CD4-positive, alpha-beta memory T cell (primary cell): Measurements from ENCODE around the gene FHIT. TPM values are rescaled to one million over a fixed set of nuclear protein-coding genes. Genes with fewer than 3 reads are reported as not detected.

ENCODE experiments used
- CTCF ChIA-PET: fragments of 350-600 bp; sonication (Branson Sonifier 250); formaldehyde crosslinking; loops from one replicate; lab custom pipeline; 2021; ENCODE audit warnings: inconsistent platforms; ENCODE audit not compliant: partially characterized antibody; lab: Charles Lee
- POLR2A ChIA-PET: fragments of 350-600 bp; sonication (Branson Sonifier 250); formaldehyde crosslinking; loops from one replicate; lab custom pipeline; 2021; ENCODE audit not compliant: partially characterized antibody; lab: Charles Lee
- DNase-seq, 5 donors: peaks; one replicate each; pipeline versions ENCODE4 v3.0.0 to v3.0.0-alpha.2; 2020 to 2022; ENCODE audit warnings: mixed read lengths in 1 of 5
- H3K27ac ChIP-seq: one replicate; pipeline ENCODE4 v1.7.0; 2013; ENCODE audit warnings: low read depth, low read length
- H3K27me3 ChIP-seq: 2 replicates; pipeline ENCODE4 v1.7.0; 2013; ENCODE audit warnings: mild to moderate bottlenecking, low read length, moderate library complexity; ENCODE audit not compliant: insufficient read depth
- H3K36me3 ChIP-seq: 2 replicates; pipeline ENCODE4 v1.7.0; 2013; ENCODE audit warnings: mild to moderate bottlenecking, low read length, moderate library complexity; ENCODE audit not compliant: insufficient read depth
- H3K4me1 ChIP-seq: 2 replicates; pipeline ENCODE4 v1.7.0; 2013; ENCODE audit warnings: mild to moderate bottlenecking, low read length, moderate library complexity; ENCODE audit not compliant: insufficient read depth
- H3K4me3 ChIP-seq, 2 donors: one replicate each; pipeline ENCODE4 v1.7.0; 2013; ENCODE audit warnings: low read length in 2 of 2, mild to moderate bottlenecking in 1 of 2
- H3K9me3 ChIP-seq, 2 donors: one replicate each; pipeline ENCODE4 v1.7.0; 2013; ENCODE audit warnings: low read length in 2 of 2, control low read depth in 1 of 2; ENCODE audit not compliant: control insufficient read depth in 1 of 2
- H3K27ac Mint-ChIP-seq, 7 donors: one replicate each; pipeline ENCODE4 v1.8.0; 2020 to 2021; ENCODE audit warnings: mixed read lengths in 7 of 7, mild to moderate bottlenecking in 6 of 7, inconsistent platforms in 3 of 7, moderate library complexity in 3 of 7
- H3K27me3 Mint-ChIP-seq, 2 donors: one replicate each; pipeline ENCODE4 v1.8.0; 2020 to 2021; ENCODE audit warnings: mixed read lengths in 2 of 2
- H3K36me3 Mint-ChIP-seq, 2 donors: one replicate each; pipeline ENCODE4 v1.8.0; 2020 to 2021; ENCODE audit warnings: mixed read lengths in 2 of 2, inconsistent platforms in 1 of 2, mild to moderate bottlenecking in 1 of 2
- H3K4me1 Mint-ChIP-seq, 4 donors: one replicate each; pipeline ENCODE4 v1.8.0; 2020 to 2021; ENCODE audit warnings: mixed read lengths in 4 of 4, mild to moderate bottlenecking in 1 of 4
- H3K4me3 Mint-ChIP-seq, 8 donors: one replicate each; pipeline ENCODE4 v1.8.0; 2020 to 2021; ENCODE audit warnings: mixed read lengths in 8 of 8, mild to moderate bottlenecking in 7 of 8, moderate library complexity in 6 of 8, inconsistent platforms in 3 of 8
- H3K9me3 Mint-ChIP-seq, 8 donors: one replicate each; pipeline ENCODE4 v1.8.0; 2020 to 2021; ENCODE audit warnings: mixed read lengths in 8 of 8, mild to moderate bottlenecking in 5 of 8, inconsistent platforms in 3 of 8, moderate library complexity in 1 of 8
- intact Hi-C: fragments of 100-400 bp; cut with micrococcal nuclease; formaldehyde crosslinking; loops from one replicate; pipeline ENCODE4 v1.15.1; 2023
- polyA plus RNA-seq, 2 donors: library from polyadenylated mRNA; unstranded; fragments of 300-500 nt; fragmentation: Illumina TruSeq; gene quantifications; one replicate each; pipeline ENCODE4 v1.2.3, GENCODE V29; 2021
- total RNA-seq, 2 experiments: library from RNA; stranded (reverse); gene quantifications; one replicate each; pipeline ENCODE4 v1.2.3, GENCODE V29; 2021

Gene FHIT
- total and polyA plus RNA-seq, 4 experiments from 2014 or later: 8.5 to 58.7 (median 33.2) TPM

DNA sequence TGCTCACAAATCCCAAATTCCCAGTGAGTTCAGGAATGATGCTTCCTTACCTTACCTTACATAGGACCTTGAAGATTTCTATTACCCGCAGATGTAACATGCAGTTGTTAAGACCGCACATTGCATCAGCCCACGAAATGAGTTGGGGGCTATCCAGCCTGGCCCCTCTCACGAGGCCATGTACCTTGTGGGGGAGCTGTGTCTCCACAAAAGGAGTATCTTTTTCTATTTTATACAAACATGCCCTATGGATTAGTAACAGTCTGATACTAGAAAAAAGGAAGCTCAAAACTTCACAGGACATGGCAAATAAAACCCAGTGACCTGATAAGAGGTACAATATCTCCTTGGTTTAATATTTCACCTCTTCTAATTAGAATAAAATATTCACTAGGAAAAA is 1114.7 kb downstream of the FHIT start:
- H3K27ac ChIP-seq: no peak overlapping the region
- no peaks in the 10 kb centered on the region for H3K36me3 Mint-ChIP-seq
- H3K4me1 Mint-ChIP-seq: peaks cover 0 to 1% (median 0%) of the 10 kb centered on the region in 4 donors
- intact Hi-C loops: no loop called here
- H3K27me3 Mint-ChIP-seq: no peaks in the 10 kb centered on the region
- peaks cover 0 to 4% (median 0%) of the 10 kb centered on the region in 8 donors for H3K9me3 Mint-ChIP-seq
- H3K36me3 ChIP-seq: no peaks in the 10 kb centered on the region
- ChIA-PET CTCF (no interaction called here), POLR2A (no interaction called here)
- no peak for DNase-seq
- H3K4me3 ChIP-seq: no peak overlapping the region
- no peak overlapping the region for H3K27ac Mint-ChIP-seq
- no peaks in the 10 kb centered on the region for H3K4me1 ChIP-seq
- no peaks in the 10 kb centered on the region for H3K27me3 ChIP-seq
- no peaks in the 10 kb centered on the region for H3K9me3 ChIP-seq
- no peak overlapping the region for H3K4me3 Mint-ChIP-seq

DNA sequence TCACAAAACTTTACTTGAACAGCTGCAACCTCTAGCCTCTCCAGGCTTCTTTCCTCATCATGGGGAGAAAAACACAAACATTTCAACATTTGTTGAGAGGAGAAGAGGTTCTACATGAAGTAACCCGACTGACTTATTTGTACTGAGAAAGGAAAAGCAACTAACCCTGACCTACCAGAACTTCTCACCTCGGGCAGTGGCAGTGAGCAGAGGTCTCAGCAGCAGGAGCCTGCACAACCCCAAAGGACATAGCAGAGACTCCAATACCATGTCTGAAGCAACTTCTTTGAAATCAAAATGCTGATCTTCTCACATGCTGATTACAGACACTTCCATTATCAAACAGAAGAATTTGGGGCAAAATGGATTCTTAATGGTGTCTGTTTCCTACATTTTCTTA is 1115.8 kb downstream of the FHIT start:
- CTCF ChIA-PET: no interaction called here
- H3K4me1 ChIP-seq: no peaks in the 10 kb centered on the region
- H3K4me1 Mint-ChIP-seq: peaks cover 0 to 1% (median 0%) of the 10 kb centered on the region in 4 donors
- no peak for DNase-seq
- H3K27ac ChIP-seq: no peak overlapping the region
- H3K4me3 Mint-ChIP-seq: no peak overlapping the region
- peak overlapping the region in 1 of 7 donors; percentile 44 for H3K27ac Mint-ChIP-seq
- intact Hi-C loops: no loop called here
- no peaks in the 10 kb centered on the region for H3K27me3 Mint-ChIP-seq
- no peaks in the 10 kb centered on the region for H3K9me3 ChIP-seq
- H3K4me3 ChIP-seq: no peak overlapping the region
- POLR2A ChIA-PET: no interaction called here
- H3K36me3 Mint-ChIP-seq: no peaks in the 10 kb centered on the region
- peaks cover 0 to 4% (median 0%) of the 10 kb centered on the region in 8 donors for H3K9me3 Mint-ChIP-seq
- H3K27me3 ChIP-seq: no peaks in the 10 kb centered on the region
- no peaks in the 10 kb centered on the region for H3K36me3 ChIP-seq

DNA sequence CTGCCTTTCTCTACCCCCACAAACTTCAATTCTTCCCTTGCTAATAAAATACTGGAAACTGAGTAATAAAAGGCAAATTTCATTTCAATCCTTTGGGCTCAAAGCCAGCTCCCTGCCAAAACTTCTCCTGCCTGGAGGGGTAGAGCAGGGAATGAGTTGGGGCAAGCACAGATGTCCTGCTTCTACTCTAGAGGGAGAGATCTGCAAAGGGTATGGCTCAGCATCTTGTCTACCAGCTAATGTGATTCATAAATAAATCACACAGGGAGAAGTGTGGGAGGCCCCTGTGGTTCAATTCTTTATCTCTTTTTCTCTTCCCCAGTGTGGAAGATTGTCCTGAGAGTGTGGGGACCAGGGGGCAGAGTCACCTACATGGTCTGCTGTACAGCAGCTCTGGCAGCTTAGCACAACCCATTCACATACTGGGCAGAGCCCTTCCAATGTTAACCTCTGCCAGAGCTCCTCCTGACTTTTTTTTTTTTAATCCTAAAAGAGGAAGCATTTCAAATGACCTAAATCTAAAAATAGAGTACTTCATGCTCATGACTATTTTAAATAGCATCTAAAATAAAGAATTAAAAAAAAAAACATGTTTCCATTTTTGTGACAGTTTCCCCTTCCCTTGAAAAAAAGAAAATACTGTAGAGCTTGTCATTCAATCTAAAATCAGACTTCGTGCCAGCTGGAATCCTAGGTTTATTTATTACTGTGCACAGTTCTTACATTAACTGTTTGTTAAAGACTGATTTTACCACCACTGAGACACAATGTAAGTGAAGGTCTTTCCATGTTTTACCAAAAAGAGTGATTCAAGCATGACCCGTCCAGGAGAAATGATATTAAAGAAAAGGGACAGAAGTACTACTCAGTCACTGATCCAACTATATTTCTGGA is 1117.7 kb downstream of the FHIT start:
- intact Hi-C loops: no loop called here
- Histone ChIP-seq H3K27me3 (no peaks in the 10 kb centered on the region), H3K27ac (no peak overlapping the region), H3K4me1 (no peaks in the 10 kb centered on the region), H3K9me3 (no peaks in the 10 kb centered on the region), H3K4me3 (no peak overlapping the region), H3K36me3 (no peaks in the 10 kb centered on the region)
- H3K4me1 Mint-ChIP-seq: peaks cover 0 to 1% (median 0%) of the 10 kb centered on the region in 4 donors
- H3K27me3 Mint-ChIP-seq: no peaks in the 10 kb centered on the region
- DNase-seq: no peak
- H3K4me3 Mint-ChIP-seq: no peak overlapping the region
- CTCF ChIA-PET: no interaction called here
- no peak overlapping the region for H3K27ac Mint-ChIP-seq
- POLR2A ChIA-PET: no interaction called here
- no peaks in the 10 kb centered on the region for H3K36me3 Mint-ChIP-seq
- peaks cover 0 to 4% (median 0%) of the 10 kb centered on the region in 8 donors for H3K9me3 Mint-ChIP-seq

DNA sequence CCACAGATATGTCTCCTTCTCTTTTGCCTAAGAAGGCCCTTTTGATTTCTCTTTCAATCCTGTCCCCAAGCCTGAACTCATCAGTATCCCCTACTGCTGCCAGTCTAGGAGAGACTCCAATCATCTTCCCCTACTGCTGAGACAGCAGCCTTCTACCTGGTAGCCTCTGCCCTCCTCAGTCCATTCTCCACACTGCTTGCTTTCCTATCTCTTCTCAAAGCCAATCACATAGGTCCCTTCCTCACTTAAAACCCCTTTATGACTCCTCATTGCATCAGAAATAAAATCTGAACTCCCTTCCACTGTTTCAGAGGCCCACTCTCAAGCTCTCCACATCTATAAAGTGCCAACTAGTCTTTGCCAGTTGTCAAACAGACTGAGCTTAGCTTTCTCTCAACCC is 1119.6 kb downstream of the FHIT start:
- H3K9me3 ChIP-seq: no peaks in the 10 kb centered on the region
- peaks cover 0 to 1% (median 0%) of the 10 kb centered on the region in 4 donors for H3K4me1 Mint-ChIP-seq
- no peak for DNase-seq
- no peak overlapping the region for H3K4me3 Mint-ChIP-seq
- intact Hi-C loops: no loop called here
- no peaks in the 10 kb centered on the region for H3K36me3 Mint-ChIP-seq
- H3K9me3 Mint-ChIP-seq: peaks cover 0 to 5% (median 1%) of the 10 kb centered on the region in 8 donors
- no peak overlapping the region for H3K4me3 ChIP-seq
- CTCF ChIA-PET: no interaction called here
- no peak overlapping the region for H3K27ac ChIP-seq
- no peak overlapping the region for H3K27ac Mint-ChIP-seq
- POLR2A ChIA-PET: no interaction called here
- H3K27me3 ChIP-seq: no peaks in the 10 kb centered on the region
- no peaks in the 10 kb centered on the region for H3K27me3 Mint-ChIP-seq
- no peaks in the 10 kb centered on the region for H3K4me1 ChIP-seq
- H3K36me3 ChIP-seq: no peaks in the 10 kb centered on the region

DNA sequence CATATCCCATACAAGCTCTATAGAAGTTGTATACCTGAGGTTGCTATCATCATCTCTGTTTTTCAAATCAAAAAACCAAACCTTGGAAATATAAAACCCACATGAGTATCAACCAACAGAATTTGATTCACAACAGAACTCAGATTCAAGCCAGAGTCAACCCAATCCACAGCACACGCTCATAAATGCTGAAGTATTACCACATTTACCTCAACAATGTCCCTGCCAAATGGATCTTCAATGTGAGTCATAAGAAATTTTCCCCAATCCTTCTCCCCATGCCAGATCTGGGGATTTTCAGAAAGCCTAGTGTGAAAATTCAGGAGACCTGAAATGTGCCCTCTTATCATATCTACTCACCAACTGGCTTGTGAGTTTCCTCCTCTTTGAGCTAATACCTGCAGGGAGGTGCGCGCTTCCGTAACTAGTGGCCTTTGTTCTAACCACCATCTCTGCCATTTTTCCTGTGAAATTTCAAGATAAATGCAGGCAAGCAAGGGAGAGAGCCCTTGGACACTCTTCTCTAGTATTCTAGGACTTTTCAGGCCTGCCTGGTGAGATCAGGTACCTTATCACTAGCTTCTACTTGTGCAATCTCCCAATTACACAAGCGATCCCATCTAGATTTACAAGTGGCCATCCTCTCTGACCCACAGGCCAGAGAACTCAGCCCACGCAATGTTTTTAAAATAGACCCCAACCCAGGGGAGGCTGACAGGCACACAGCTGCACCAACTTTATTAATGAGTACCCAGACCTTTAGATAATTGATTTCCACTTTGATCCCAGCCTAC is 1124.5 kb downstream of the FHIT start:
- no peaks in the 10 kb centered on the region for H3K36me3 Mint-ChIP-seq
- no peaks in the 10 kb centered on the region for H3K9me3 ChIP-seq
- ChIA-PET POLR2A (no interaction called here), CTCF (no interaction called here)
- H3K4me3 Mint-ChIP-seq: no peak overlapping the region
- H3K4me1 Mint-ChIP-seq: no peaks in the 10 kb centered on the region
- intact Hi-C loops: no loop called here
- H3K27me3 Mint-ChIP-seq: no peaks in the 10 kb centered on the region
- no peak overlapping the region for H3K4me3 ChIP-seq
- no peaks in the 10 kb centered on the region for H3K4me1 ChIP-seq
- no peaks in the 10 kb centered on the region for H3K27me3 ChIP-seq
- H3K9me3 Mint-ChIP-seq: peaks cover 0 to 7% (median 0%) of the 10 kb centered on the region in 8 donors
- DNase-seq: no peak
- peak overlapping the region in 1 of 7 donors; percentile 43 for H3K27ac Mint-ChIP-seq
- H3K36me3 ChIP-seq: no peaks in the 10 kb centered on the region
- H3K27ac ChIP-seq: no peak overlapping the region

DNA sequence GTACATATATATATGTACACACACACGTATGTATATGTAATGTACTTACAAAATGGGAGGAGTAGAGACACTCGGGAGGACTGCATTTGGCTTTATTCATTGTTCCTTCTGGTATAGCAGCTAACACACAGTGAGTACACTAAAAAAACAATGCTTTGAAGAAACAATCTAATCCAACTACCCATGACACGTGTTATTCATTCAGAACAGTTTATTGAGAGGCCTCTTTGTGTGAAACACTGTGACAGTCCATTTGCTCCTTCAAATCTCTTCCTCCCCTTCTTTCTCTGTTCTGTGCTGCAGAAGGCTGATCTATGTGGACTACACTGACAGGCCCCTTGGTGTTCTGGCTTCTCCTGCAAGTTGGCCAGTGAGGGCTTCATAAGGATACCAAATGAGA is 1125.6 kb downstream of the FHIT start:
- no peaks in the 10 kb centered on the region for H3K9me3 ChIP-seq
- no peak for DNase-seq
- Mint-ChIP-seq H3K36me3 (no peaks in the 10 kb centered on the region), H3K4me3 (no peak overlapping the region), H3K27ac (peak overlapping the region in 2 of 7 donors; percentile 12 to 48), H3K27me3 (no peaks in the 10 kb centered on the region), H3K4me1 (no peaks in the 10 kb centered on the region), H3K9me3 (peaks cover 0 to 7% (median 0%) of the 10 kb centered on the region in 8 donors)
- ChIA-PET POLR2A (no interaction called here), CTCF (no interaction called here)
- no peaks in the 10 kb centered on the region for H3K4me1 ChIP-seq
- H3K36me3 ChIP-seq: no peaks in the 10 kb centered on the region
- H3K4me3 ChIP-seq: no peak overlapping the region
- H3K27ac ChIP-seq: no peak overlapping the region
- no peaks in the 10 kb centered on the region for H3K27me3 ChIP-seq
- intact Hi-C loops: no loop called here

DNA sequence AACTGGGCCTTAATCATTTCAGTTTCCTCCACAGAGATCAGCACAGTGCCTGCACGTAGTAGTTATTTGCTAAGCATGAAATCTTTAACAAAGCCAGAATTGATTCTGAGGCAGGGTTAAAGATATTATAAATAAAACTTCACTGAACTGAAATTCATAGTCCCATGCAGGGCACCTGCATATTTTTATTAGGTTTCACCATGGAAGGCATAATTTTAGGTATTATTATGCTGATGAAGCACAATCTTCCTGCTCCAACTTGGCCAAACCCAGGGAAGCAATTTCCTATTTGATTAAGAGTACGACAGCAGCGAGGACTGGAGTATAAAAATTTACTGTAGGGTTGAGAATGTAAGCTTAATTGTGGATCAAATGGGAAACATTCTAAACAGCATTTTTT is 1131.0 kb downstream of the FHIT start:
- Mint-ChIP-seq H3K9me3 (no peaks in the 10 kb centered on the region), H3K27me3 (no peaks in the 10 kb centered on the region), H3K4me1 (no peaks in the 10 kb centered on the region), H3K36me3 (no peaks in the 10 kb centered on the region), H3K4me3 (no peak overlapping the region), H3K27ac (no peak overlapping the region)
- CTCF ChIA-PET: no interaction called here
- Histone ChIP-seq H3K9me3 (no peaks in the 10 kb centered on the region), H3K27me3 (no peaks in the 10 kb centered on the region), H3K36me3 (no peaks in the 10 kb centered on the region), H3K27ac (no peak overlapping the region), H3K4me1 (no peaks in the 10 kb centered on the region), H3K4me3 (no peak overlapping the region)
- POLR2A ChIA-PET: no interaction called here
- intact Hi-C loops: no loop called here
- no peak for DNase-seq
